NCI-H446 (cell line): ENCODE results near the gene PIR.

ENCODE experiments used
- DNase-seq, 2 experiments: peaks; one replicate each; lab custom pipeline; 2025; lab: John Stamatoyannopoulos, UW

The PIR gene

DNA sequence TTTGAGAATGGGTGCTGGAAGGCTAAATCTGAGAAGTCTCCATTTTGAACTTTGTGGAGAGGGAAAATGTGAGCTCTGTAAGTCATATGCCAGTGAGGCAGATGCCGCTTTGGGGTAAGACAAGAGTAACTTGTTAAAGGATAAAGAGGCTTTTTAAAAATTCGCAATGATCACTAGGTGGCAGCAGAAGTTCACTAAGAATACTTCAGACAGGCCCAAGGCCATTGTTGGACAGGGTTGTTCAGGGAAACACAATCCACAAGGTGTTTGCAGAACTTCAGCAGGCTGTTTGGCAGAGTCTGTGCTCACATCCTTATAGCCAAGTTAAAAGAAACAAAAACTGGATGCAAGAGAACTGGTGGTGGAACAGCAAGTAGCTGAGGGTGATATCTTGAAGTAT is 144.1 kb downstream of the PIR start:
- DNase-seq, result peak; percentile 43 to 81

- peak in 1 of 2 experiments; percentile 47 for DNase-seq
These were observed 147.2 kb downstream of the PIR start for GRCh38 chrX:15345976-15346375.

- DNase-seq, result no peak
These were observed 149.0 kb downstream of the PIR start for GRCh38 chrX:15344106-15344505.

- DNase-seq, result no peak
These were observed 150.1 kb downstream of the PIR start for GRCh38 chrX:15343075-15343476.

GRCh38 chrX:15340867-15341266 is 152.3 kb downstream of the PIR start:
- no peak for DNase-seq

GRCh38 chrX:15336023-15336413 is 157.1 kb downstream of the PIR start:
- peak; percentile 5 to 19 for DNase-seq

DNA sequence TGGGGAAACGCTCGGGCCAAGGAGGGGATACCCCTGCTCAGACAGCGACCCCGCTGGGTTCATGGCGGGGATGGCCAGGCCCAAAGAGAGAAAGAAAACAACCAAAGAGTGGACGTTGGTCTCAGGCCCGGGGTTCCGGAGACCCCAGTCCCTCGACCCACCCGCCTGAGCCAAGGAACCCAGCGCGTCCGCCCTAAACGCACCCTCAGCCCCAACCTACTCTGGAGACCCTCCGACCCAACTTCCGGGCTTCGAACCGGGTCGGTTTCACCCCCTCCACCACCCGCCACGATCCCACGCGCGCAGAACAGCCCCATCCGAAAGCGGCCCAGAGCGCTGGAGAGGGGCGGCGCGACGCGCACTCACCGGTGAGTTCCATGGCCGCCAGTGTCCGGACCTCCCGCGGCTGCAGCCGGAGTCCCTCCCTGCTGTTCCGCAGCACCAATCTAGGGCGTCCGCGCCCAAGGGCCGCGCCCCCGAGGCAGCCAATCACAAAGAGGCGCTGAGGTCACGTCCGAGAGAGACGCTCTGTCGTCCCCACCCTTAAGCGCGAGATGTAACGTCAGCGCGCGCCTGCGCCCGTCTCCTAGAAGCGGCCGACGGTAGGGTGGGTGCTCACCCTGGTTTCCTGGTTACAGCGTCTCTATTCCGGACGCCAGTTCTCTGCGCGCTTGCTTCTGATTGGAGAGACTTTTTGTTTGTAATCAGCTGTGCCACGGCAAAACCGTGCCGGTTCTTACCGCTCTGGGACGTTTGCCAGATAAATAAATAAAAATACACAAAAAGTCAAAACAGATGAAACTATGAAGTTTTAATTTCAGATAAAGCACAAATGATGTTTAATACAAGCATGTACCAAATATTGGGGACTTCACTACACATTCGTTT is 157.8 kb downstream of the PIR start, which contains the start of gene PIGA:
Gene PIGA, minus strand, starts transcription at position 389 of the 888 bp plus-strand sequence. CDS start 3,593 bp downstream, outside the sequence.
- peak; percentile 95 to 97 for DNase-seq
